Activated T-cell treated with anti-CD3 and anti-CD28 coated beads, Interleukin-2, amount 50 U/mL, for 72 hours (primary cell): ENCODE data around the gene PRDM16. TPM values are rescaled to one million over a fixed set of nuclear protein-coding genes. Genes with fewer than 3 reads are reported as not detected.

Source experiments
- ATAC-seq, 2 donors: fragments of 150-1000 bp; cut with Tn5 transposase; replicated peaks in 1 of 2; 2 replicates each; pipeline ENCODE4 v1.10.0; 2021; ENCODE audit warnings: moderate library complexity in 2 of 2, mild to moderate bottlenecking in 1 of 2
- DNase-seq, 2 donors: peaks; one replicate each; pipeline ENCODE4 v3.0.0; 2021 to 2022; ENCODE audit warnings: mixed read lengths in 1 of 2
- H3K27ac Mint-ChIP-seq: one replicate; pipeline ENCODE4 v1.8.0; 2022; ENCODE audit warnings: mild to moderate bottlenecking, moderate library complexity, mixed read lengths
- H3K27me3 Mint-ChIP-seq: one replicate; pipeline ENCODE4 v1.8.0; 2022; ENCODE audit warnings: low read depth, mixed read lengths
- H3K36me3 Mint-ChIP-seq, 2 donors: one replicate each; pipeline ENCODE4 v1.8.0; 2022; ENCODE audit warnings: mixed read lengths in 2 of 2, mild to moderate bottlenecking in 1 of 2; ENCODE audit not compliant: insufficient read depth in 2 of 2
- H3K4me1 Mint-ChIP-seq: one replicate; pipeline ENCODE4 v1.8.0; 2022; ENCODE audit warnings: low read depth, mixed read lengths
- H3K4me3 Mint-ChIP-seq, 2 donors: one replicate each; pipeline ENCODE4 v1.8.0; 2022; ENCODE audit warnings: mild to moderate bottlenecking in 2 of 2, mixed read lengths in 2 of 2, moderate library complexity in 2 of 2
- H3K9me3 Mint-ChIP-seq, 2 donors: one replicate each; pipeline ENCODE4 v1.8.0; 2022; ENCODE audit warnings: mixed read lengths in 2 of 2
- total RNA-seq, 2 donors: library from RNA; stranded (reverse); gene quantifications; one replicate each; pipeline ENCODE4 v1.2.3, GENCODE V29; 2022

The PRDM16 gene
- 1 to 10 TPM in 1 of 2 donors, under 1 TPM in 1; 0.77 to 1.7 TPM for total RNA-seq

- Mint-ChIP-seq H3K27ac (peak within 1 kb of the TSS; percentile 52), H3K4me3 (peak within 1 kb of the TSS; percentile 84 to 86), H3K27me3 (peaks cover 6% of the 10 kb centered on the region), H3K36me3 (peaks cover 0 to 2% of the 10 kb centered on the region in 2 donors), H3K4me1 (no peaks in the 10 kb centered on the region), H3K9me3 (no peaks in the 10 kb centered on the region)
- peak; percentile 27 to 49 for DNase-seq
- ATAC-seq, result peak; percentile 49 to 50
Measured at GRCh38 chr1:3068564-3069431, at the start of gene PRDM16. PRDM16 (plus strand) TSS chr1:3069203; CDS start chr1:3069260, 57 bp downstream.

- ATAC-seq, result no peak
- H3K4me3 Mint-ChIP-seq, result no peak overlapping the region
- no peaks in the 10 kb centered on the region for H3K9me3 Mint-ChIP-seq
- no peaks in the 10 kb centered on the region for H3K27me3 Mint-ChIP-seq
- H3K4me1 Mint-ChIP-seq, result no peaks in the 10 kb centered on the region
- no peak for DNase-seq
- H3K36me3 Mint-ChIP-seq, result no peaks in the 10 kb centered on the region
- H3K27ac Mint-ChIP-seq, result no peak overlapping the region
Measured at GRCh38 chr1:3019516-3020051, 49.4 kb upstream of the PRDM16 start.

GRCh38 chr1:3020263-3020909 is 48.6 kb upstream of the PRDM16 start:
- Mint-ChIP-seq H3K9me3 (no peaks in the 10 kb centered on the region), H3K36me3 (no peaks in the 10 kb centered on the region), H3K27ac (no peak overlapping the region), H3K27me3 (no peaks in the 10 kb centered on the region), H3K4me3 (no peak overlapping the region), H3K4me1 (no peaks in the 10 kb centered on the region)
- DNase-seq (no peak), ATAC-seq (no peak)

- ATAC-seq (no peak), DNase-seq (no peak)
- Mint-ChIP-seq H3K4me3 (no peak within 1 kb of the TSS), H3K4me1 (no peaks in the 10 kb centered on the region), H3K27ac (no peak within 1 kb of the TSS), H3K9me3 (no peaks in the 10 kb centered on the region), H3K27me3 (no peaks in the 10 kb centered on the region), H3K36me3 (no peaks in the 10 kb centered on the region)
Measured at GRCh38 chr1:3021233-3021671, 47.8 kb upstream of the PRDM16 start, which contains the start of gene ACTRT2. ACTRT2 (plus strand) TSS chr1:3021467; CDS start chr1:3021687, 220 bp downstream.

GRCh38 chr1:3021801-3022401 is 47.1 kb upstream of the PRDM16 start:
- no peaks in the 10 kb centered on the region for H3K36me3 Mint-ChIP-seq
- no peaks in the 10 kb centered on the region for H3K9me3 Mint-ChIP-seq
- H3K27me3 Mint-ChIP-seq, result no peaks in the 10 kb centered on the region
- no peaks in the 10 kb centered on the region for H3K4me1 Mint-ChIP-seq
- no peak overlapping the region for H3K4me3 Mint-ChIP-seq
- ATAC-seq (no peak), DNase-seq (no peak)
- no peak overlapping the region for H3K27ac Mint-ChIP-seq

- DNase-seq (no peak), ATAC-seq (no peak)
- Mint-ChIP-seq H3K27me3 (no peaks in the 10 kb centered on the region), H3K27ac (no peak overlapping the region), H3K4me3 (no peak overlapping the region), H3K4me1 (no peaks in the 10 kb centered on the region), H3K9me3 (no peaks in the 10 kb centered on the region), H3K36me3 (no peaks in the 10 kb centered on the region)
Measured at GRCh38 chr1:3022511-3022973, 46.5 kb upstream of the PRDM16 start.

GRCh38 chr1:3022976-3023375 is 46.0 kb upstream of the PRDM16 start:
- no peaks in the 10 kb centered on the region for H3K36me3 Mint-ChIP-seq
- H3K4me3 Mint-ChIP-seq, result no peak overlapping the region
- H3K27ac Mint-ChIP-seq, result no peak overlapping the region
- no peaks in the 10 kb centered on the region for H3K4me1 Mint-ChIP-seq
- ATAC-seq, result no peak
- no peak for DNase-seq
- no peaks in the 10 kb centered on the region for H3K27me3 Mint-ChIP-seq
- H3K9me3 Mint-ChIP-seq, result no peaks in the 10 kb centered on the region

GRCh38 chr1:3024019-3024418 is 45.0 kb upstream of the PRDM16 start:
- Mint-ChIP-seq H3K4me1 (no peaks in the 10 kb centered on the region), H3K9me3 (no peaks in the 10 kb centered on the region), H3K4me3 (no peak overlapping the region), H3K27ac (no peak overlapping the region), H3K36me3 (no peaks in the 10 kb centered on the region), H3K27me3 (no peaks in the 10 kb centered on the region)
- ATAC-seq, result no peak
- DNase-seq, result no peak

GRCh38 chr1:3024588-3024987 is 44.4 kb upstream of the PRDM16 start:
- Mint-ChIP-seq H3K27me3 (no peaks in the 10 kb centered on the region), H3K4me1 (no peaks in the 10 kb centered on the region), H3K4me3 (no peak overlapping the region), H3K9me3 (no peaks in the 10 kb centered on the region), H3K27ac (no peak overlapping the region), H3K36me3 (no peaks in the 10 kb centered on the region)
- DNase-seq (no peak), ATAC-seq (no peak)

GRCh38 chr1:3026124-3026523 is 42.9 kb upstream of the PRDM16 start:
- Mint-ChIP-seq H3K4me3 (no peak overlapping the region), H3K27ac (no peak overlapping the region), H3K9me3 (no peaks in the 10 kb centered on the region), H3K27me3 (no peaks in the 10 kb centered on the region), H3K36me3 (no peaks in the 10 kb centered on the region), H3K4me1 (no peaks in the 10 kb centered on the region)
- ATAC-seq, result peak in 1 of 2 donors; percentile 25
- no peak for DNase-seq

- H3K27ac Mint-ChIP-seq, result no peak overlapping the region
Measured at GRCh38 chr1:3026581-3027391, 42.2 kb upstream of the PRDM16 start.

GRCh38 chr1:3027611-3028371 is 41.2 kb upstream of the PRDM16 start:
- no peak overlapping the region for H3K4me3 Mint-ChIP-seq
- H3K36me3 Mint-ChIP-seq, result no peaks in the 10 kb centered on the region
- H3K27ac Mint-ChIP-seq, result no peak overlapping the region
- DNase-seq (no peak), ATAC-seq (no peak)
- H3K4me1 Mint-ChIP-seq, result no peaks in the 10 kb centered on the region
- no peaks in the 10 kb centered on the region for H3K27me3 Mint-ChIP-seq
- H3K9me3 Mint-ChIP-seq, result no peaks in the 10 kb centered on the region

More at GRCh38 chr1:3026581-3027391, 42.2 kb upstream of the PRDM16 start:
- DNase-seq (no peak), ATAC-seq (no peak)
- no peaks in the 10 kb centered on the region for H3K4me1 Mint-ChIP-seq
- H3K9me3 Mint-ChIP-seq, result no peaks in the 10 kb centered on the region
- no peak overlapping the region for H3K4me3 Mint-ChIP-seq
- no peaks in the 10 kb centered on the region for H3K27me3 Mint-ChIP-seq
- H3K36me3 Mint-ChIP-seq, result no peaks in the 10 kb centered on the region
